Bone marrow (tissue), 2 donors: ENCODE data around the gene PROSER2.
"Not testable (repeated sequence)": the region's sequence is repeated elsewhere in the genome, so short reads cannot be mapped to it uniquely, and the experiment has no call there.

Experiments used
- DNase-seq, 2 donors: peaks; one replicate each; lab custom pipeline; 2025; lab: John Stamatoyannopoulos, UW

The PROSER2 gene

DNA sequence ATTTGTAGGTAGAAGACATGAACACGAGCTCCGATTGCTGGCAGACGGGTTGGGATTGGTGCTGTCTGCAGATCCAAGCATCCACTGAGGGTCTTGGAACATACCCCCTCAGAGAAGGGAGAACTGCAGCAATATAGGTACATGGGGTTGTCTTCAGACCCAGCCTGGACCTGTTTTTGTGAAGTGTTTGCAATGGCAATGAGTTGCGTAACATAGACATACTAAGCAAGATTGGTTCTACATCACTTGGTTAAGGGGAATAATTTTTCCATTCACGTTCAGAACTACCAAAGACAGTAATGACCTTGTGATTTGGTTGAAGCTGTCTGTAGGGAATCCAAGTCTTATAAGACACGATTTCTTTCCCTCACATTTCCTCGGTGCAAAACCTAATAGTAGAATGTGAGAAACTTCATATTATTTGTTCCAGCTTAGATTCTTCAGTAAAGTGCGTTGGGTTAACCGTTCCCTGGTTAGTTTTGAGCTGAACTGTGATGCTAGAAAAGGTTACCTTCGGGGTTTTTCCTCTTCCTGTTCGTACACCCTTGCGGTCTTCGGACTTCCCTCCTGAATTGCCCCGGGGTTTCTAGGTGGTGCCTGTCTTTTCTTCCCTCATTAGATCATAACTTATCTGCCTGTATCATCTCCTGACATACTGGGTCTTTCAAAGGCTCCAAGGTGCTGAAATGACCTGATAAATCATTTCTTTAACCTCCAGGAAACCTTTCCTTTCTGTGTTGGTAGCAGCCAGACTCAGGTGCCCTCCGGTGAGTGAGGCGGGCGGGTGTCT is 14.4 kb downstream of the PROSER2 start:
- no peak for DNase-seq

DNA sequence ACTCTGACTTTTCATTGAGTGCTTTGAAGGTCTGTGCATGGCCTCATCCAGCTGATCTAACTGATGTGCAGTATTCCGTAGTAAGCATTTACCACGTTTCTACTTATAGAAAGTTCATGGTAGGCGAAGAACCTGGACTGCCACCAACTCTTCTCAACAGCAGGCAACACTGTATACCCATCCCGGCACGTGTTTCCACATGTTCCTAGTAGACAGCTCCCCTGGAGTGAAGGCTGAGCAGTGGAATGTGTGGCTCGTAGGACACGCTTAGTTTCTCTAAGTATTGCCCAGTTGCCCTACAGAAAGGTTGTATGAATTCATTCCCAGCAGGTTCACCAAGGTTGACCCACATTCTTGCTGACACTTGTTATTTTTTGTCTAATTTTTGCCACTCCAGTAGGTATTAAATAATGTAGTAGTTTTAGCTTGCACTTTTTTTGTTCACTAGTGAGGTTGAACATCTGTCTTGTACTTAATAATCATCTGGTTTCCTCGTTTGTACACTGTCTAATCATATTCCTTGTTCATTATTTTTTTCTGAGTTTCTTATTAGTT is 15.2 kb downstream of the PROSER2 start:
- no peak for DNase-seq

DNA sequence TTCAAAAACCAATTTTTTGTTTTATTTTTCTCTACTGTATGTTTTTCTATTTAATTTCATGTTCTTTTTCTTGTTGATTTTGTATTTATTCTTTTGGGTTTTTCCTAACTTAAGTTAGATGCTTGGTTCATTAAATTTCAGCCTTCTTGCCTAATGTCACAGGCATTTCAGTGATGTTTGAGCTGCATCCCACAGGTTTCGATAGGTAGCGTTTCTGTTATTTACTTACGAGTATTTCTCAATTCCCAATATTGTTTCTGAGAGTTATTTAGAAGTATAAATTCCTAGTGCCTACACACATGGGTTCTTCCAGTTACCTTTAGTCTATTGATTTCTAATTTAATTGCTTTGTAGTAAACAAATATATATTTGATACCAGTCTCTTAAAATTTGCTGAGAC is 18.2 kb downstream of the PROSER2 start:
- DNase-seq, result no peak

DNA sequence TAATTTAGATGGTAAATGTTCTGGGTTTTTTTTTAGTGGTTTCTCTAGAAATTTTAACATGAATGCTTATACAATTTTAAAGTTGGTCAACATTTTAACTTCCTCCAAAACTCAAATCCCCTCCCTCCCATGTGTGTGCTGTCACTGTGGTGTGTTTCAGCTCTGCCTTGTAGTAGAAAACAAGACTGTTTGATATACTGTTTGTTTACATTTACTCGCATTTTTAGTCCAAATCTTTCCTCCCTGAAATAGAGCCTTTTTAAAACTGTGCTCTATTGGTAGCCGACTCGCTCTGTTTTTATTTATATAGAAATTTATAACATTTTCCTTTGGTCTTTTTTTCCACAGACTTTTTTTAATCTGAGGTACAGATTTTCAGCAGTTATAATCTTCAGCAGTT is 19.3 kb downstream of the PROSER2 start:
- no peak for DNase-seq

DNA sequence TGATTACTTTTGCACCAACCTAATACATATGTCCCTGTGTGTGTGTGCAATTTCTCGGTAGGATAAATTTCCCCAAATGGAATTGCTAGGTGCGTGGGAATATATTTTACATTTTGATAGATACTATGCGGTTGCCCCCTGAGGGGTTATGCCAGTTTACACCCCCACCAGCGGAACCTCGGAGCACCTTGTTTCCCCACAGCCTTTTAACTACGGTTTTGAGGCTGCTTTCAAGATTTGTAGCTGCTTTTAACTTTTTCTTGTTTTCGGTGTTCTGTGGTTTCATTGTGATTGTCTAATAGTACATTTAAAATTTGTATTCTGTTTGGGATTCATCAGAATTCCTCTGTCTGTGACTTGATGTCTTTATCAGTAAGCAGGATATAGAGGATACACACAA is 22.0 kb downstream of the PROSER2 start:
- no peak for DNase-seq

DNA sequence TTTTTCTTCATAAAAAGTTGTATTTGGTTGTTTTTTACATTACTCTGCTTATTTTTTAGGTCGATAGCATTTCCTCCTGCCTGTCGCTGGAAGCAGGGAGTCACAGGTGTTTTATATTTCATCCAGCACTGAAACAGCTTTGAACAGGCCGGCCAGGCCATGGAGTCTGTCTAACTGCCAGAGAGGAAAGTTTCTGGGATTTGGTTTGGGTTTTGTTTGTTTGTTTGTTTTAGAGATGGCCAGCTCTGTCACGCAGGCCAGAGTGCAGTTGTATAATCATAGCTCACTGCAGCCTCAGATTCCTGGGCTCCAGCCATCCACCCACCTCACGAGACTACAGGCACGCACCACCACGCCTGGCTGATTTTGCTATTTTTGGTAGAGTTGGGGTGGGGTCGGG is 23.4 kb downstream of the PROSER2 start:
- no peak for DNase-seq

DNA sequence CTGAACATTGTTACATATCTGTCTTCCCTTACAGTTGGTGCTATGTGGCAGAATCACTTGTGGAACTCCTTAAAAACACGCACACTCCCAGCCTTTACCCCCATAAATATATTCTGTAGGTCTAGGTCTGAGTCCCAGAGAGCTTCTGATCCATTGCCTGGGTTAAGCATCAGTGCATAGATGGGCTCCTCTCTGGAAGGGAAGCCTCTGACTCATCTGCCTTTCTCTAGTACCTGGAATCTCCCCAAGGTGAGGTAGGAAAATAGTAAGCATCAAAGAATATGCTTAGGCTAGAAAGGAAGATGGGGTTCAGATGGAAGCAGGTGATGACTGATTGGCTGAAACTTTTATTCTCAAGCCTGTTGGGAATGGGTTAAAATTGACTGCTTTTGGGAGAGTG is 26.1 kb downstream of the PROSER2 start:
- DNase-seq, result no peak

DNA sequence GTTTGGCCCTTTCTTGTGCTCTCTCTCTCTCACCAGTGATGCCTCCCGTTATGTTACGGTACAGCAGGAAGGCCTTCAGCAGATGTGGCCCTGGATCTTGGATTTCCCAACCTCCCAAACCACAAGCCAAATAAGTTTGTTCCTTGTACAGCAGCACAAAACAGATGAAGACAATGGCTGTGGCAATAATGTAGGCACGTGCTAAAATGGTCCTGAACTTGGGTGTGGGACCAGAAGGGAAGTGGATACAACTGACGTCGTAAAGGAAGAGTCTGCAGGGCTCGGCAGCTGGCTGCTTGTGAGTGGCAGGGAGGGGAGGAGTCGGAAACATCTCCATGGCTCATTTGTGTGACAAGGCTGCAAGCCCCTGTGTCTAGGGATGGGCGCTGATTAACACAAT is 26.8 kb downstream of the PROSER2 start:
- peak in 1 of 2 donors; percentile 2 for DNase-seq

DNA sequence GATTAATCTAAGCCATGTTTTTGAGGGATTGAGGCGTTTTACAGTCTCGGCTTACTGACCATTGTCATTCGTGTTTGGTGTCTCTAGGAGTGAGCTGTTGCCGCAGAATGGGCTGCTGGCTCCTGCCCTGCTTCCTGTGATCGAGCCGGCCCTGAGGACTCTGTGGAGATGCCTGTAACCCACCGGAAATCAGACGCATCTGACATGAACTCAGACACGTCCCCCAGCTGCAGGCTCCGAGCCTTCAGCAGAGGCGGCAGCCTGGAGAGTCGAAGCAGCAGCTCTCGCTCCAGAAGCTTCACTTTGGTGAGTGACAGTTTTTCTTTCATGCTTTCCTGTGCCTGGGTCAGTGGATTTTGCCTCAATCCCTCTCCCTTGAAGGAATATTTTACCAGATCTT is 28.8 kb downstream of the PROSER2 start:
- no peak for DNase-seq

DNA sequence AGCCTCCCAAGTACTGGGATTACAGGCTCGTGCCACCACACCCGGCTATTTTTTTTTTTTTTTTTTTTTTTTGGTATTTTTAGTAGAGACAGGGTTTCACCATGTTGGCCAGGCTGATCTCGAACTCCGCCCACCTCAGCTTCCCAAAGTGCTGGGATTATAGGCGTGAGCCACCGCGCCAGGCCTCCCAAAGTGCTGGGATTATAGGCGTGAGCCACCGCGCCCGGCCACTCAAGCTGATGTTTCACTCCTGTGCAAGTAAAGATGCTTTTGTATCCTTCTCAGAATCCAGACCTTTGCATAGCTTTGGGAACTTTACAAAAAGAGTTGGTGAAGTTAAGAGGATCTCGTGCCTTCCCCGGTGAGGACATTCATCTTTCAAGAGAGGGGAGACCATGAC is 29.5 kb downstream of the PROSER2 start:
- not testable (repeated sequence) for DNase-seq

DNA sequence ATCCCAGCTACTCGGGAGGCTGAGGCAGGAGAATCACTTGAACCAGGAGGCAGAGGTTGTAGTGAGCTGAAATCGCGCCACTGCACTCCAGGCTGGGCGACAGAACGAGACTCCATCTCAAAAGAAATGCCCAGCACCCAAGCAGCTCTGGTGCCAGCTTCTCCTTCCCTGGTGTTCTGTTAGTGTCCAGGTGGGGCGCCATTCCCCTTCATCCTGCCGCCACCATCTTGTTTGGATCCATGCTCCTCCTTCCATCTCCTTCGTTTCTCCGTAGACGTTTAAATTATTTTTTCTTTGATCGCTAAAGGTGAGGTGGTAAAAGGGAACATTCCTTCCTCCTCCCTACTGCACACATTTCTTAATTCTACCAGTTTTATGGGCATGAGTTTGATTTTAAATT is 30.3 kb downstream of the PROSER2 start:
- no peak for DNase-seq

DNA sequence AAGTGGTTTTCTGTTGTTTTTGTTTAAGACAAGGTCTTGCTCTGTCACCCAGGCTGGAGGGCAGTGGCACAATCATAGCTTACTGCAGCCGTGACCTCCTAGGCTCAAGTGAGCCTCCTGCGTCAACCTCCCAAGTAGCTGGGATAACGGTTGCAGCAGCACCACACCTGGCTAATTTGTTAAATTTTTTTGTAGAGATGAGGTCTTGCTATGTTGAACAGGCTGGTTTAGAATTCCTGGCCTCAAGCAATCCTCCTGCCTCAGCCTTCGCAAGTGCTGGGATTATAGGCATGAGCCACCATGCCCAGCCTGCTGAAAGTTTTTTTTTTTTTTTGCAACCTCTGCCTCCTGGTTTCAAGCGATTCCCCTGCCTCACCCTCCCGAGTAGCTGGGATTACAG is 31.1 kb downstream of the PROSER2 start:
- no peak for DNase-seq

DNA sequence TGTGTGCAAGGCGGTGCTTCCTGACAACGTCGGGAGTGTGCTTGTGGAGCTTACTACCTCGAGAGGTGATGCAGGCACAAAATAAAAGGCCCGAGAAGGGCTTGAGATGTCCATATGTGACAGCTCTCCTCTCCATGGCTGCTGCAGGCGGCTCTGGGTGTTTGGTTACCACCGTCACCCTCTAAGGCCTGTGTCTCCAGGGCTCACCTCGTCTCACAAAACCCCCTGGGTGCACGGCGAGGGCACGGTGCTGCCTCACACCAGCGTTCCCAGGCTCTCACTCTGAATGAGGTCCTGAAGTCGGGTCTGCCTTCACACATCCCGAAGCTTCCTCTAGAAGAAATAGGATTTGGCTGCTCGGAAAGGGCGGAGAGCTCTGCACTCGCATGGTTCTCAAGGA is 32.9 kb downstream of the PROSER2 start:
- DNase-seq, result no peak

DNA sequence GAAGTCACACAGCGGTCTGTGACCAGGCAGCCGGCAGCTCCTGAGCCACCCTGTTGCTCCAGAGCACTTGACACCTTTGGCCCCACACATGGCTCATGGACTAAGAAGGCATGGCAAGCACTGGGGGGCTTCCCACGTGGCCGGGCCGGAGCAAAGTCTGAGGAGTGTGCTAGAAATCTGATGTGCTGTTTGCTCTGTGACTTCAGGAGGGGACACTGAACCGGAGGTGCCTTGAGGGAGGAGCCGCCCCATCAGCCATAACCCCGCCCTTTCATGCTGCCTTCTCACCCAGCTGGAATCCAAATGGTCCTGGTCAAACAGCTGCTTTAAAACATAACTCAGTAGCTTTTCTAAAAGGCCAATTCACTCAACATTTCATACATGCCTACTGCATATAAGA is 33.5 kb downstream of the PROSER2 start:
- DNase-seq, result no peak

DNA sequence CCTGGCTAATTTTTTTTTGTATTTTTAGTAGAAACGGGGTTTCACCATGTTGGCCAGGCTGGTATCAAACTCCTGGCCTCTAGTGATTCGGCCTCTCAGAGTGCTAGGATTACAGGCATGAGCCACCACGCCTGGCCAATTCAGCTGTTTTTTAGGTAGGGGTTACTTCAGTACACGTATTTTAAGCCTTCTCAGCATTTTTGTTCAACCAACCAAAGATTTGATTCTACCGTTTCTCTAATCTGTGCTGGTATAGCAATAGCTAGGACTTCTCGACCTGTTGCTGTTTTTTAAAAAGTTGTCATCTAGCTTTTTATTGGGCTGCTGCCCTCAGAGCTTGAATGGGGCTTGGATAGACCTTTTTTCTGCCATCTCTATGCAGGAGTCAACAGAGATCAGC is 34.9 kb downstream of the PROSER2 start:
- no peak for DNase-seq

DNA sequence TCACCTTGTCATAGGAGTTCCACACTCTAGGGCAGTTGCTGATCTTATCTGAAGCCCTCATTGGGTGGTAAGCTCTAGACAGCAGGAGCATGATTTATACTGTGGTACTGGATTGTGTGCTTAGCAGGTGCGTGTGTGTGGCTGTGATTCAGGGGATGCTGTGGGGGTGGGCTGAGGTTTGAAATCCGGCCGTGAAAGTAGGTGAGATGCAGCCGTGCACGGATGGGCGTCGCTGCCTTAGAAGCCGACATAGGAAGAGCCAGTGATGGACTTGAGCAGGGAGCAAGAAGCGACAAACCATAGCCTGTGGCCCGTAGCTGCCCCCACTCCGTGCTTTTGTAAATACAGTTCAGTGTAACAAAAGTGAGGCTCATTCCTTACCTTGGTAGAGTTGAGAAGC is 38.2 kb downstream of the PROSER2 start:
- no peak for DNase-seq

DNA sequence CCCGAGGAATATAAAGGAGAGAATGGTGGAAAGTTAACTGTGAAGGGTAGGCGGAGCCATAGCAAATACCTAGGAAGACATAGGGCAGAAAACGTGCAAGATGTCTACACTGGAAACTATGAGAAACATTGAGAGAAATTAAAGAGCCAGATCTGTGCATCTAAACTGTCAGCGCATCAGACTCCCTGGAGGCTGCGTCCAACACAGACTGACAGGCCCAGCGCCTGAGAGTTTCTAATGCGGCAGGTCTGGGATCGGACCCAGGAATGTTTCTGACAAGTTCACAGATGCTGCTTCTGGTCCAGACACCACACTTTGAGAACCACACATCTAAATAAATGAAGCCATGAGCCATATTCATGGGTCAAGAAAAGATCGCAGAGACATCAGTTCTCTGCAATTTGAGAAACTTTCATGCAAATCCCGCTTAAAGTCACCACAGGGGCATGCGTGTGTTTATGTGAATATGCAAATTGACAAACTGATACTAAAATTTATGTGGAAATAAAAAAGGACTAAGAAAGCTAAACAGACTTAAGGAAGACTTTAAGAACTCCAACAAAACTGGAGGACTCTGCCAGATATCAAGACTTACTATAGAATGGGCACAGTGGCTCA is 38.8 kb downstream of the PROSER2 start:
- DNase-seq, result no peak

DNA sequence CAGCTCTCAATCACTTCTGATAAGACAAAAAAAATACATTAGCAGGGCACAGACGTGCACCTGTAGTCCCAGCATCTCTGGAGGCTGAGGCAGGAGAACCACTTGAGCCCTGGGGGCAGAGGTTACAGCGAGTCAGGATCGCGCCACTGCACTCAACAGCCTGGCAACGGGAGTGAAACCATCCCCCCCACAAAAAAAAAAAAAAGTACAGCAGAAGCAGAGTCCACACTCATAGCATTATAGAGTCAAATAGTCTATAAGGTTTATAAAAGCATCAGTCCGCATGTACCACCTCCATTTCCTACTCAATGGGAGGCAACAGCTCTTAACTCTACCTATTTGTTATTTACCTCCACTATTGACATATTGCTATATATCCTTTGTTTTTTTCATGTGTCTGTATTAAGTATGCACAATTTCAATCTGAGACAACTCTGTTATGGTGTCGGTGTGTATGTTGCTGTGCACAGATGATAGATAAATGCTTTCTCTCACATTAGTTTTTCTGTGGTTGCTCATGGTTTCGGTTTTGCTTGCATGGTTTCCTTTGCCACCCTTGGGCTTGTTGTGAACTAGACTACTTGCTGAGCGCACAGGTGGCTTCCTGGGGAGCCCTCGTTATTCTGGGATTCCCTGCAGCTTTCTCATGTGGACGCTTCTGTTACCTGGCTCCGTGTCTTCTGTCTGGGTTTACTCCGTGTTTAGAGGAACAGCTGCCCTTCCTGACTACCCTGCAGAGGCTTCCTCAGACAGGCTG is 40.4 kb downstream of the PROSER2 start:
- peak in 1 of 2 donors; percentile 58 for DNase-seq

DNA sequence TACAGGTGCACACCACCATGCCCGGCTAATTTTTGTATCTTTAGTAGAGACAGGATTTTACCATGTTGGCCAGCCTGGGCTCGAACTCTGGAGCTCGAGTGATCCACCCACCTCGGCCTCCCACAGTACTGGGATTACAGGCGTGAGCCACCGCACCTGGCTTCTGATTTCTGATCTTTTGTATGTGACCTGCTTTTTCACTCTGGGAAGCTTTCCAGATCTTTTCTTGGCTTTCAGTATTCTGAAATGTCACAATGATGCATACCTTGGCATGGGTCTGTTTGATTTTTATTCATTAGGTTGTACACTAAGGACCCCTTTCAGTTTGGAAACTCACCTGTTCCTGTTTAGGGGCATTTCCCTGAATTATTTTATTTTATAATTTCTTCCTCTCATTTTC is 41.6 kb downstream of the PROSER2 start:
- no peak for DNase-seq

DNA sequence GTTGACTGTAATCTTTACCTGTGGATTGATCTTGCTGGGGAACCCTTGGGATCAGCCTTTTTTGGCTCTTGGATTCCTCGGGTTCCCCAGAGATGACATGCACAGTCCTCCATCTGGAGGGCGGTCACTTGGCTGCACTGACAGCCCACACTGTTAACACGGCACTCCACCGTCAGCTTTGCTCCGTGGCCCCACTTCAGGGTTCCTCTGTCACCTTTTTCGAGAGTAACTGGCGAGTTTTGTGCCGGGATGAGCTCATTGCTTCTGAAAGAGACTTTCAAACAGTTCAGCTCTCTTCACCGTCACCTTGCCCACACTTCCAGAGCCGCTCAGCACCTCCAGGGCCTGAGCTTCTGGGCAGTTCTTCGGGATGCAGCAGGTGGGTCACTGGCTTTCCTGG is 42.4 kb downstream of the PROSER2 start:
- no peak for DNase-seq

DNA sequence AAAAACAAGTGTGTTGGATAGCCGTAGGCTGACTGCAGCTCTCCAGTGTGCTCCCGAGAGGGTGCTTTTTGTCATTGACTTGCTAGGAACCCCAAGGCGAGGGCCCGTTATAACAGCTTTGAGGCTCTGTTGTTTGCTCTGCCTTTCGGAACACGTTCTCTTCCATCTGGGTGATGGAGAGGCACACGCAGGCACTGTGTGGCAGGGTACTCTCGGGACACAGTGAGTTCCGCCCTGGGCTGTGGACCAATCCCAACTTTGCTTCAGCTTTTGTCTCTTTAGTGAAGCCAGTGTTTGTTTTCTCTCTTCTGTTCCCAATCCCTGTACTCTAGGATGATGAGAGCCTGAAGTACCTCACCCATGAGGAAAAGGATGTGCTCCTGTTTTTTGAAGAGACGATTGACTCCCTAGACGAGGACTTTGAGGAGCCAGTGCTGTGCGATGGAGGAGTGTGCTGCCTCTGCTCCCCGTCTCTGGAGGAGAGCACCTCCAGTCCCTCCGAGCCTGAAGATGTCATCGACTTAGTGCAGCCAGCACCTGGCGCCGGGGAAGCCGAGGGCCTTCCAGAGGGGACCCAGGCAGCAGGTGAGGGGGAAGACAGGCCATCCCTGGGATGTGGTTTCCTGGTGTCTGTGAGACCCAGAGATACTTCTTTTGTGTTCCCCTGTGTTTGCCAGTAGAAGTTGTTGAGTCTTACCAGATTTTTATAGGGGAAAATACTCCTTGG is 43.2 kb downstream of the PROSER2 start:
- no peak for DNase-seq

DNA sequence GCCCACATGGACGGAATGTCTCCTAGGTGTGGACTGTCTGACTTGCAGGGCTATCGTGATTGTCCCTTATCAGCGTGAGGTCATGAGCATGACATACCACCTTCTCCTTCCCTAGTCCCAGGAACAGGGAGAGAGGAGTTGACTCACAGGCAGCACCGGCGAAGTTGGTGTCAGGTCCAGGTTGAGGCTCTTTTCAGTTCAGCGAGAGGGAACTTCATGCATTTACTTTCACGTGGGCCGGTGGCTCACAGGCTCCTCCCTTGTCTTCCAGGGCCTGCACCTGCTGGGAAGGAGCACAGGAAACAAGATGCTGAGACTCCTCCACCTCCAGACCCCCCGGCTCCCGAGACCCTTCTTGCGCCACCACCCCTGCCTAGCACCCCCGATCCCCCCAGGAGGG is 46.1 kb downstream of the PROSER2 start:
- DNase-seq, result no peak
